ENCODE results near the gene PPP1R12A.

GRCh38 chr12:79822475-79822874, 112.4 kb downstream of the PPP1R12A start:
- no peak for TF ChIP-seq EP300 (IDR thresholded peaks at IDR 0.05)
- no peak for TF ChIP-seq POLR2A (IDR thresholded peaks at IDR 0.05)
- TF ChIP-seq CTCF (IDR thresholded peaks at IDR 0.05), result no peak
